K562 (cell line): ENCODE data around the gene POLE2. TPM values are rescaled to one million over a fixed set of nuclear protein-coding genes. Genes with fewer than 3 reads are reported as not detected.

Experiments
- E2F6 ChIP-seq, 2 experiments: IDR thresholded peaks; 2 replicates each; pipeline ENCODE4 v1.6.1; 2011; ENCODE audit warnings: borderline replicate concordance in 1 of 2, control low read depth in 1 of 2, low read depth in 1 of 2, low read length in 1 of 2, mild to moderate bottlenecking in 1 of 2, mixed read lengths in 1 of 2, moderate library complexity in 1 of 2; ENCODE audit not compliant: insufficient read depth in 1 of 2, insufficient read length in 1 of 2, poor library complexity in 1 of 2, severe bottlenecking in 1 of 2; ENCODE audit errors: extremely low read depth in 1 of 2
- HDAC1 ChIP-seq, 2 experiments: fragments of 450-650 bp; IDR thresholded peaks; 2 replicates each; pipeline ENCODE4 v1.6.1; 2016 to 2017; ENCODE audit warnings: inconsistent platforms in 1 of 2, mild to moderate bottlenecking in 1 of 2, moderate library complexity in 1 of 2
- KLF13 ChIP-seq: fragments of 450-650 bp; IDR thresholded peaks from 2 replicates; pipeline ENCODE4 v1.6.1; 2016; ENCODE audit warnings: missing genetic modification characterization, low read depth, mild to moderate bottlenecking, missing compliant biosample characterization, moderate library complexity, borderline replicate concordance
- MYC ChIP-seq, 2 experiments: fragments of 250-450 bp in 1 of 2; sonication (Bioruptor Pico) in 1 of 2; IDR thresholded peaks; 2 replicates each; pipeline versions ENCODE4 v1.5.1 to v1.6.1; 2012 to 2021; ENCODE audit warnings: low read depth in 2 of 2, borderline replicate concordance in 1 of 2, improper control_type of control experiment in 1 of 2, low read length in 1 of 2, mild to moderate bottlenecking in 1 of 2, moderate library complexity in 1 of 2
- NKRF ChIP-seq: fragments of 450-650 bp; IDR thresholded peaks from 2 replicates; pipeline ENCODE4 v1.6.1; 2016; ENCODE audit warnings: borderline replicate concordance
- SMC3 ChIP-seq: conservative IDR thresholded peaks from 2 replicates; pipeline ENCODE4 v1.6.1; 2011; ENCODE audit warnings: low read depth, low read length, improper control_type of control experiment; ENCODE audit not compliant: insufficient read depth
- TCF7 ChIP-seq: sonication (generic); IDR thresholded peaks from 2 replicates; pipeline ENCODE4 v1.6.1; 2016; ENCODE audit warnings: antibody characterized with exemption, borderline replicate concordance
- ZC3H8 ChIP-seq: fragments of 450-650 bp; IDR thresholded peaks from 2 replicates; pipeline ENCODE4 v1.6.1; 2017
- ZNF699 ChIP-seq: fragments of 250-450 bp; sonication (Bioruptor Pico); IDR thresholded peaks from 2 replicates; pipeline ENCODE4 v1.8.0; 2021; ENCODE audit warnings: mild to moderate bottlenecking, moderate library complexity; ENCODE audit not compliant: insufficient replicate concordance
- polyA plus RNA-seq, 8 experiments: library from polyadenylated mRNA; depleted of rRNA in 4 of 8; stranded (reverse) in 5 of 8; unstranded in 3 of 8; fragments of >200 nt; fragmentation: Nextera tagmentation in 2 of 8; fragmentation: Illumina TruSeq in 1 of 8; extraction: Ambion mirVana in 2 of 8; extraction: Trizol in 1 of 8; gene quantifications; 2 replicates each; pipeline versions ENCODE4 v1.2.1 to v1.2.3, GENCODE V29; 2011 to 2014; ENCODE audit warnings: inconsistent platforms in 1 of 8, missing spikeins in 1 of 8
- total RNA-seq, 7 experiments: library from RNA; depleted of rRNA in 6 of 7; stranded (reverse); fragments of >200 nt in 6 of 7; fragmentation: Illumina TruSeq in 2 of 7; extraction: Trizol in 2 of 7; gene quantifications; 2 replicates each; pipeline versions ENCODE4 v1.2.1 to v1.2.3, GENCODE V29; 2011 to 2021; ENCODE audit warnings: low replicate concordance in 1 of 7
- TF ChIP-seq, protein P1 (sequence below): fragments of 450-650 bp; IDR thresholded peaks from 2 replicates; pipeline ENCODE4 v1.6.1; 2016; ENCODE audit warnings: mild to moderate bottlenecking, moderate library complexity

POLE2 gene
- total and polyA plus RNA-seq, 9 of the 15 experiments (the other 6 are each of a cell fraction or from before 2014, with no cell fraction given) = 30.7 to 78.4 (median 55.4) TPM

DNA sequence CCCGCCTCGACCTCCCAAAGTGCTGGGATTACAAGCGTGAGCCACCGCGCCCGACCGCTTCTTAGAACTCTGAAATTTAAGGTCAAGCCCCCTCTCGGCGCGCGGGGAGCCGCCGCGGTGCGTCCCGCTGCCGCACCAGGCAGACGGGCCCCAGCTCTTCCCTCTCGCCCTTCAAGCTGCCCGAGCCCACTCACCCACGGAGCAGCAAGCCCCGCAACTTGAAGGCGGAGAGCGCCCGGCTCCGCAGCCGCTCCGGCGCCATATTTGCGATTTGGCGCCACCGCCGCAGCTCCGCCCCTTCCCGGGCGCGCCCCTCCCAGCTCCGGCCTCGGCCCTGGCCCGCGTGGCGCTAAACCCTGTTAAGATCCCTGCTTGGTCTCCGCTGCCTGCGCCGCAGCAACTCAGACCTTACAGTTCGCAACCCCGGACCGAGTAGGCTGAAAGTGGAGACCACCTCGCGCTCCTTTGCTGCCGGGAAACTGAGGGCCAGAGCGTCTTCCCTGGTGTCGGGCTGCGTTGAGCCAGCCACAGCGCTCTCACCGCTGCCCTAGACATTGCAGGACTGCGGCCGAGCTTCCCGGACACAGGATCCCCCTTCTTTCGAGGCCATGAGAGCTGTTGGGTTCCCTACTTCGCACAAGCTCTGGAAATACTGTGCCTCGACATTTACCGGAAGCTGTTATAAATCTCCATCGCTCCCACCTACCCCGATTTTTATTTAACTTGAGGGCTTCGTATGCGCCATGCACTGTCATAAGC lies at the start of gene POLE2 (continued):
- TF ChIP-seq, protein P1, sequence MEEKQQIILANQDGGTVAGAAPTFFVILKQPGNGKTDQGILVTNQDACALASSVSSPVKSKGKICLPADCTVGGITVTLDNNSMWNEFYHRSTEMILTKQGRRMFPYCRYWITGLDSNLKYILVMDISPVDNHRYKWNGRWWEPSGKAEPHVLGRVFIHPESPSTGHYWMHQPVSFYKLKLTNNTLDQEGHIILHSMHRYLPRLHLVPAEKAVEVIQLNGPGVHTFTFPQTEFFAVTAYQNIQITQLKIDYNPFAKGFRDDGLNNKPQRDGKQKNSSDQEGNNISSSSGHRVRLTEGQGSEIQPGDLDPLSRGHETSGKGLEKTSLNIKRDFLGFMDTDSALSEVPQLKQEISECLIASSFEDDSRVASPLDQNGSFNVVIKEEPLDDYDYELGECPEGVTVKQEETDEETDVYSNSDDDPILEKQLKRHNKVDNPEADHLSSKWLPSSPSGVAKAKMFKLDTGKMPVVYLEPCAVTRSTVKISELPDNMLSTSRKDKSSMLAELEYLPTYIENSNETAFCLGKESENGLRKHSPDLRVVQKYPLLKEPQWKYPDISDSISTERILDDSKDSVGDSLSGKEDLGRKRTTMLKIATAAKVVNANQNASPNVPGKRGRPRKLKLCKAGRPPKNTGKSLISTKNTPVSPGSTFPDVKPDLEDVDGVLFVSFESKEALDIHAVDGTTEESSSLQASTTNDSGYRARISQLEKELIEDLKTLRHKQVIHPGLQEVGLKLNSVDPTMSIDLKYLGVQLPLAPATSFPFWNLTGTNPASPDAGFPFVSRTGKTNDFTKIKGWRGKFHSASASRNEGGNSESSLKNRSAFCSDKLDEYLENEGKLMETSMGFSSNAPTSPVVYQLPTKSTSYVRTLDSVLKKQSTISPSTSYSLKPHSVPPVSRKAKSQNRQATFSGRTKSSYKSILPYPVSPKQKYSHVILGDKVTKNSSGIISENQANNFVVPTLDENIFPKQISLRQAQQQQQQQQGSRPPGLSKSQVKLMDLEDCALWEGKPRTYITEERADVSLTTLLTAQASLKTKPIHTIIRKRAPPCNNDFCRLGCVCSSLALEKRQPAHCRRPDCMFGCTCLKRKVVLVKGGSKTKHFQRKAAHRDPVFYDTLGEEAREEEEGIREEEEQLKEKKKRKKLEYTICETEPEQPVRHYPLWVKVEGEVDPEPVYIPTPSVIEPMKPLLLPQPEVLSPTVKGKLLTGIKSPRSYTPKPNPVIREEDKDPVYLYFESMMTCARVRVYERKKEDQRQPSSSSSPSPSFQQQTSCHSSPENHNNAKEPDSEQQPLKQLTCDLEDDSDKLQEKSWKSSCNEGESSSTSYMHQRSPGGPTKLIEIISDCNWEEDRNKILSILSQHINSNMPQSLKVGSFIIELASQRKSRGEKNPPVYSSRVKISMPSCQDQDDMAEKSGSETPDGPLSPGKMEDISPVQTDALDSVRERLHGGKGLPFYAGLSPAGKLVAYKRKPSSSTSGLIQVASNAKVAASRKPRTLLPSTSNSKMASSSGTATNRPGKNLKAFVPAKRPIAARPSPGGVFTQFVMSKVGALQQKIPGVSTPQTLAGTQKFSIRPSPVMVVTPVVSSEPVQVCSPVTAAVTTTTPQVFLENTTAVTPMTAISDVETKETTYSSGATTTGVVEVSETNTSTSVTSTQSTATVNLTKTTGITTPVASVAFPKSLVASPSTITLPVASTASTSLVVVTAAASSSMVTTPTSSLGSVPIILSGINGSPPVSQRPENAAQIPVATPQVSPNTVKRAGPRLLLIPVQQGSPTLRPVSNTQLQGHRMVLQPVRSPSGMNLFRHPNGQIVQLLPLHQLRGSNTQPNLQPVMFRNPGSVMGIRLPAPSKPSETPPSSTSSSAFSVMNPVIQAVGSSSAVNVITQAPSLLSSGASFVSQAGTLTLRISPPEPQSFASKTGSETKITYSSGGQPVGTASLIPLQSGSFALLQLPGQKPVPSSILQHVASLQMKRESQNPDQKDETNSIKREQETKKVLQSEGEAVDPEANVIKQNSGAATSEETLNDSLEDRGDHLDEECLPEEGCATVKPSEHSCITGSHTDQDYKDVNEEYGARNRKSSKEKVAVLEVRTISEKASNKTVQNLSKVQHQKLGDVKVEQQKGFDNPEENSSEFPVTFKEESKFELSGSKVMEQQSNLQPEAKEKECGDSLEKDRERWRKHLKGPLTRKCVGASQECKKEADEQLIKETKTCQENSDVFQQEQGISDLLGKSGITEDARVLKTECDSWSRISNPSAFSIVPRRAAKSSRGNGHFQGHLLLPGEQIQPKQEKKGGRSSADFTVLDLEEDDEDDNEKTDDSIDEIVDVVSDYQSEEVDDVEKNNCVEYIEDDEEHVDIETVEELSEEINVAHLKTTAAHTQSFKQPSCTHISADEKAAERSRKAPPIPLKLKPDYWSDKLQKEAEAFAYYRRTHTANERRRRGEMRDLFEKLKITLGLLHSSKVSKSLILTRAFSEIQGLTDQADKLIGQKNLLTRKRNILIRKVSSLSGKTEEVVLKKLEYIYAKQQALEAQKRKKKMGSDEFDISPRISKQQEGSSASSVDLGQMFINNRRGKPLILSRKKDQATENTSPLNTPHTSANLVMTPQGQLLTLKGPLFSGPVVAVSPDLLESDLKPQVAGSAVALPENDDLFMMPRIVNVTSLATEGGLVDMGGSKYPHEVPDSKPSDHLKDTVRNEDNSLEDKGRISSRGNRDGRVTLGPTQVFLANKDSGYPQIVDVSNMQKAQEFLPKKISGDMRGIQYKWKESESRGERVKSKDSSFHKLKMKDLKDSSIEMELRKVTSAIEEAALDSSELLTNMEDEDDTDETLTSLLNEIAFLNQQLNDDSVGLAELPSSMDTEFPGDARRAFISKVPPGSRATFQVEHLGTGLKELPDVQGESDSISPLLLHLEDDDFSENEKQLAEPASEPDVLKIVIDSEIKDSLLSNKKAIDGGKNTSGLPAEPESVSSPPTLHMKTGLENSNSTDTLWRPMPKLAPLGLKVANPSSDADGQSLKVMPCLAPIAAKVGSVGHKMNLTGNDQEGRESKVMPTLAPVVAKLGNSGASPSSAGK = peak; percentile 97
- TF ChIP-seq MYC (IDR thresholded peaks at IDR 0.05; ENCODE audit: low read depth, low read length) = peak; percentile 87
- peak; percentile 42; the same call in 1 of the 2 replicates for TF ChIP-seq MYC (CRISPR knock-in tag; IDR thresholded peaks at IDR 0.05; ENCODE audit: borderline replicate concordance, low read depth)
- no peak for TF ChIP-seq SMC3
- TF ChIP-seq E2F6 (IDR thresholded peaks at IDR 0.05; ENCODE audit: borderline replicate concordance in 1 of 2, extremely low read depth in 1 of 2, insufficient read depth in 1 of 2, insufficient read length in 1 of 2, low read depth in 1 of 2, low read length in 1 of 2, poor library complexity in 1 of 2, severe bottlenecking in 1 of 2) = peak; percentile 91 to 97
- peak; percentile 27; the same call in 1 of the 2 replicates for TF ChIP-seq KLF13 (tag)
- no peak for TF ChIP-seq ZNF699 (CRISPR knock-in tag)
- no peak for TF ChIP-seq ZC3H8
- TF ChIP-seq TCF7 = no peak
- no peak for TF ChIP-seq HDAC1 (IDR thresholded peaks at IDR 0.05)
- no peak for TF ChIP-seq NKRF
